GM21526 (cell line): ENCODE results near the gene MACROH2A1.

ENCODE experiments used
- ATAC-seq: cut with Tn5 transposase; IDR thresholded peaks from one replicate; pipeline ENCODE4 v1.9.1; 2021; ENCODE audit warnings: moderate library complexity; ENCODE audit not compliant: unreplicated experiment, low FRiP score

MACROH2A1 gene

DNA sequence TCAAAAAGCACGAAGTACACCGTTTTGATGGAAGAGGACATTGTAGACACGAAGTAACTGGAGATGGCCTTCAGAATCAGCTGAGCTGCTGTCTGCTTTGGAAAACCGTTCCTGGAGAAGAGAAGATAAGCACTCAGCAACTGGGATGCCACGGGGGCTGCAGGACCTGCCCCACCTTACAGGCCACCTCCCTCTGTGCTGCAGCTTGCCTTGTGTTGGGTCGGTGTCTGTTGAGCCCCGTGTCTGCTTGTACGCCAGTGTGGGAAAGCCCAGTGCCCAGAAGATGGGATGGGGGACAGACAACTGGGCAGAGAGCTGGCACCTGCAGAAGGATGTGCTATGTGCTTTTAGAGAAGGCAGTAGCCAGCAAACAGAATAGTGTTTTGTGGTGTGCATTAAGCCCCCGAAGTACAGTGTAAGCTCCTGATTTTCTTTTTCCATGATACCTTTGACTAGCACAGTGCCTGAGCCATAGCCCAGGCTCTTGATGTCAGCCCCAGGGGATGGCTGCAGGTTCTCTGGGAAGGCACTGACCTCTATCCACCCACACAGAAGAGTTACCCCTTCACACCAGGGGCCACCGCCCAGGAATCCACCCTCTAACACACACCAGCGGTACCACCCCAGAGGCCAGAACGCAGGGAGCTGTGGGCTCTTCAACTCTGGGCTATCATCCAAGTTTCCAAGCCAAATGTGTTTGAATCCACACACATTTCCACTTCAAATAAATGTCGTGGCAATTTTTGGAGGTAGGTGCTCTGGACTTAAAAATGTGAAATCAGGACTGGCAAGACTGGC is 63.8 kb downstream of the MACROH2A1 start:
- no peak for ATAC-seq

GRCh38 chr5:135333732-135334515 is 65.1 kb downstream of the MACROH2A1 start:
- no peak for ATAC-seq

DNA sequence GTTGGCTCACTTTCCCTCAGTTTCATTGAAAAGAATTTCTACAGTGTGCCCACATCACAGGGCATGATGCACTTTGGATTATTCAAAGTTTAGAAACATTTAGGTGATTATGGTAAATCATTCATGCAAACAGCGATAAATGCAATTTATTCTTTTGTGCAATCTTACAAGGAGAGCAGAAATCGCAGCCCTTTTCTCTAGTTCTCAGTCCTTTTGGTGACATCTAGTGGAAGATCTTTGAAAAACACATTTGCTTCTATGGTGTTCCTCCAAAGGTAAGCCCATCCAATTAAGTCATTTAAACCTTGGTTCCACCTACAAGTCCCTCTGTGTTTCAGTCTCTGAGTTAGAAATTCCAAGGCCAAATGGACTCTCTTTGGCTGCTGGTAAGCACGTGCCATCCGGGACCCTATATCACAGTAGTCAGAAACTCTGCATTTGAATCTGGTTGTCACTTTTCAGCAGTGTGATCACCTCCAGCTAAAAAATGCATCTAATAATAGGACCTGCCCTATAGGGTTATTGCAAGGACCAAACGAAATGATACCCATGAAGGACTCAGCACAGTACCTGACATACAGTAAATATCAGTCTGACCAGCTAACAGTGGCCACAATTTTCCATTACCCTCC is 66.4 kb downstream of the MACROH2A1 start:
- no peak for ATAC-seq

- no peak for ATAC-seq
These were observed 67.4 kb downstream of the MACROH2A1 start for GRCh38 chr5:135331612-135332011.

GRCh38 chr5:135330798-135331096 is 68.3 kb downstream of the MACROH2A1 start:
- ATAC-seq: no peak

DNA sequence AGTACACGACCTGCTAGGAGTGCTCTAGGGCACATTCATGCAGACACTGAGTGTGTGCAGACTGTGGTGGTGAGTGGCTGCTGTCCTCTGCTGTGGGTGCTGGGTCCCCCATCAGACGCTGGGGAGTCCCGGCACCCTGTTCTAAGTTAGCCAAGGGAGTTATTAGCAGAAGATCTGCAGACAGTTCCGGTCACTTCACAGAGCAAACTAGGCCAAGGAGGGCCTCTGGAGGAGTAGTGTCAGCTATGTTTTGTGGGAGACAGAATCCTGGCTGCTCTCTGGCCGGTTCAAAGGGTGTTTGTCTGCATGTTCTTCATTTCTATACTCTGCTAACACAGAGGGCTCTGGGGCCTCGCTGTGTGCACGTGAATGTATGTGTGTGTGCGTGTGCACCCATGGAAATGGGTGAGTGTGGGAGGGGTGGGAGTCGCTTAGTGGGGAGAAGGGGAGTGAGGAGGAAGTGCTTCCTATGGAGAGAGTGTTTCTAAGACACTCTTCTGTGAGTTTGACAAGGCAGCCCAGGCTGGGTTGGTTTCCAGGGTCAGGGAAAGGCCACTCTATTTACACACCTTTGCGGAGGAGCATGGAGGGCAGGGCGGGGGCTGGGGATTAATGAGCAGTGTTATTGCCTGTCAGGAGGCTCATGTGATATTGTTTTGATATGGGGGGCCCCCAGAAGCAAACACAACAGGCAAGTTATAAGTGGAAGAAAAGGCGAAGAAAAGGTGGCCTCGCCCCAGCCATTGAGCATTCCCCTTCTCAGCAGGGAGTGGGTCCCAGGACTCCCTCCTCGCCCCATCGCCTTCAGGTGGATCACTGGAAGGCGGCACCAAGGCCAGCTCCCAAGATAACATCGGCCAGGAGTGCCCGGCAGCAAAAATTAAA is 68.9 kb downstream of the MACROH2A1 start:
- ATAC-seq: no peak

DNA sequence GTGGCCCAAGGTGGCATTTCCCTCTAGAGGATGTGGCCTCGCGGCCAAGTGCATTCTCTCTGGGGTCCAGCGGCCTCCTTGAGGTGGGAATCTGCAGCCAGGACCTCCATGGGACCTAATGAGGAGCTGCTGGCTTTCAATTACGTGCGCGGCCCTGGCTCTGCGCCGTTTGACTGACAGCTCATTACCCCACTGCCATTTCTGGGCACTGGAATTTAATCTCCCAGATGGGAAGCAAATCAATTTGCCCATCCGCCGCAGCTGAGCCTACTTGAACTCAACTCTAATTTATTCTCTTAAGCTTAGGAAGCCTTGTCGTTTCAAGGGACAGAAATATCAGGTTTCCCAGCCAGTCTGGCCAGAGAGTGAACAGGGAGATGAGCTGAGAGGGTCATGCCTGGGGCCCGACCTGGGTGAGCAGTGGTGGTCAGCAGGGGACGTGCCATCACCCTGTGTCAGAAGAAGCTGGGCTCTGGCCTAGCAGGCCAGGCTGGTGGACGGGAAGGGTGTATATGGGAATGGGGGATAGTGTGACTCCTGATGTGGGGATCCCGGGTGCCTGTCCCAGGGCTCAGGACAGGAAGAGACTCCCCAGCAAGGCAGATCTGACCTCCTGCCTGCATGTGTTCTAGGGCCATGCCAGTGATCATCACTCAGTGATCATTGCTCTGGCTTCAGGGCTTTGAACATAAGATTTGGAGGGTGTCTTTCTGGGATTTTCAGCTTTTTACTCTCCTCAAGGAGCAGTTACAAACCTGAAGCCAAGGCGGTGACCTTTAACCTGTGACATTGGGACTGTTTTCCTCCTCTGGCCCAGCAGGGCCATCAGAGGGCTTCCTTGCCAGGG is 69.7 kb downstream of the MACROH2A1 start:
- no peak for ATAC-seq

DNA sequence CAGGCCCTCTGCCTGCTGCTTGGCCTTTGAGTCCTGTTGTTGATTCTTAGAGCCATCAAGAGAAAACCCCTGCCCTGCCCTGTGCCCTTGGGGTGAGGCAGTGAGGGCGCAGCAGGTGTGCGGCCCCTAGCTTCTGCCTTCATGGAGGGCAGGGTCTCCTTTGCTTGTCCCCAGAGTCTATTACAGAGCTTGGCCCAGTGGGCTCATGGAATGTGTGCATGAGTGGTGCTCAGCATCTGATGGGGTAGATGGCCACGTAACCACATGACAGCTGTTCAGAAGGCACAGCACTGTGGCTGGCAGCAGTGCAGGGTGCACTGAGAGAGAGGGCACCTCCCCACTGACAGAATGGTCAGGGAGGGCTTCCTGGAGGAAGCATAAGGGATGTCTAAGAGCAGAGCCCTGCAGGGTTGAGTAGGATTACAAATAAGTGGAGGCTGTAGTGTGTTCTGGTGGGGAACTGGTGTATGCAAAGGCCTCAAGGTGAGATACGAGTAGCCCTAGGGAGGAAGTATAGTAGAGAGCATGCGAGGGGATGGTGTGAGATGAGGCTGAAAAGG is 70.8 kb downstream of the MACROH2A1 start:
- ATAC-seq: no peak

GRCh38 chr5:135327429-135328127 is 71.5 kb downstream of the MACROH2A1 start:
- ATAC-seq: no peak

- ATAC-seq: no peak
These were observed 72.5 kb downstream of the MACROH2A1 start for GRCh38 chr5:135326296-135327254.

DNA sequence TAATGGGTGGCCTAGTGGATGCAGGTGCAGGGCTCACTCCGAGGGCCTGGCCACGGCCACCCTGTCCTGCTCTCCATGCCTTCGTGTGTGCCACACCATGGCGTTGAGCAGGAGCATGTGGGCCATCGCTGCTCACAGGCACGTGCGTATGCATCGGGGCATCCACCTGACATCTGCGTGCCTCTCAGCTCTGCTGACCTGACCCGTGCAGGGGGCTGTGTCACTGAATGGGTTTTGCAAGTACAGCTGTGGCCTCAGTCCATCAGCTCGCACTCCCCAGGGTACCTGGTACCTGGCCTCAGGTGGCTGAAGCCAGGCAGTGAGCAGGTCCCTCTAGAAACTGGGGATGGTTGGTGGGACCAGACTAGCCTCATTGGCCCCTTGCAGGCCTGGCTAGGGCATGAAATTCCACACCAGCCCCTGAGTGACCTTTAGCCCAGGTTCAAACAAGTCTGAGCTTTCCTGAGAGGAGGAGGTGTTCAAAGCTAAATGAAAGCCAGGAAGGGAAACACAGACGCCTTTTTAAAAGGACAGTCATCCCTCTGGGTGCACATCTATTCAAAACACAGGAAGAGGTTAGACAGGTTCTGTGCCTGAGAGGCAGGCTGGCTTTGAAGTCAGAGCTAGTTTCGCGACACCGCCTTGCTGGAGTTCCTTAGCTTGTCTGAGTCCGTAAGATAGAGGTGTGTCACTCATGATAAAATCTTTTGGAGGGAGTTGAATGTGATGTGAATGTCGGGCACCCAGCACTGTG is 74.0 kb downstream of the MACROH2A1 start:
- ATAC-seq: no peak

DNA sequence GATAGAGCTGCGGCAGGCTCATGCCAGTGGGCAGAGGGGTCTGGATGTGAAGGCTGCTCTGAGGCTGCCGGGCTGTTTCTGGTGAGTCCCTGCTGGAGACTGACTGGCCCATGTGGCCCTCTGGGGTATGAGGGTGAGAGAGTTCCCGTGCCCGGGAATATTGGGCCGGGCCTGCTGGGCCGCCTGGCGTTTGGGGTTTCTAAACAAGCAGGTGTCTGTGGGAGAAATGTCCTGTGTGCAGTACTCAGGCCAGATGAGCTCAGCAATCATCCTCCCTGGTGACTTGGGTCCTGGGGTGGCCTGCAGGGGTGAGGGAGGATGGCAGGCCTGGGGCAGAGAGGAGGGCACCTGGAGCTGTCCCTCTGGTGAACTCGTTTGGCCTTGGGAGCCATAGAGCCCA is 74.9 kb downstream of the MACROH2A1 start:
- ATAC-seq: no peak

DNA sequence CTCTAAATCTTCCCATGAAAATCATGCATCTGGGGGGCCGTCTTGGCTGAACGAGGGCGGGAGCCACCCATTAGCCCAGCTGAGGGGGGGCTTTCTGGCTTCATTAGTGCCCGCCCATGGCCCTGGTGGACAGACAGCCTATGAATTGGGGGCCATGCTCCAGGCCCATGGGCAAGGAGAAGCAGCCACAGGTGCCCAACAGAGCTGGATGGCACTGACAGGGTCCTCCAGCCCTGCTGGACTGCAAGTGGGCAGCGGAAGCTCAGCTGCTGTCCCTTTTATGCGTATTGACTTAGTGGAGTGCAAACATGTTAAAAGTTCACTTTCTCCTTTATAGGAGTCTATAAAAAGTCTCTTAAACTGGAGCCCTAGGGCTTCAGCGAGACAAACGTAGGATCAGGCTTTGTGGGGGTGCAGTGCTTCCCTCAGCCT is 75.3 kb downstream of the MACROH2A1 start:
- no peak for ATAC-seq

- ATAC-seq: no peak
These were observed 75.8 kb downstream of the MACROH2A1 start for GRCh38 chr5:135323227-135323626.

- no peak for ATAC-seq
These were observed 76.3 kb downstream of the MACROH2A1 start for GRCh38 chr5:135322744-135323143.

DNA sequence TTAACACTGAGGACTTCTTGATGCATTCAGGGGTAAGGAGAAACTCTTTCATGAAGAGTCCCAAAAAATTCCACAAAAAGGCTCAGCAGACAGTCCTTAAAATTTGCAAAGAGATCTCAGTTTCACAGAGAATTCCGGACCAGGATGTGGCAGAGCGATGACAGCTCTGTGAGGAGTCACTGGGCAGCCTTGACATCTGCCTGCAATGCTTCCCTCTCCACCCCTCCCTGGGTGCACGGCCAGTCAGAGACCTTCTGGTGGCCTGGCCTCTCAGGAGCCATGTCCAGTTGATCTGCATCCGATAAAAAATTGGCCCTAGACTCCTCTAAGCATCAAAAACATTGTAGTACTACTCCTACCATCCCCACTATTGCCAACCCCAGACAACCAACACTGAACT is 76.8 kb downstream of the MACROH2A1 start:
- no peak for ATAC-seq
